GM21447 (cell line): ENCODE measurements around the gene MAP7.

Experiments
- ATAC-seq: cut with Tn5 transposase; IDR thresholded peaks from one replicate; pipeline ENCODE4 v1.9.1; 2021; ENCODE audit not compliant: unreplicated experiment

MAP7 gene

GRCh38 chr6:136566007-136566487, 15.8 kb upstream of the MAP7 start:
- ATAC-seq: no peak

DNA sequence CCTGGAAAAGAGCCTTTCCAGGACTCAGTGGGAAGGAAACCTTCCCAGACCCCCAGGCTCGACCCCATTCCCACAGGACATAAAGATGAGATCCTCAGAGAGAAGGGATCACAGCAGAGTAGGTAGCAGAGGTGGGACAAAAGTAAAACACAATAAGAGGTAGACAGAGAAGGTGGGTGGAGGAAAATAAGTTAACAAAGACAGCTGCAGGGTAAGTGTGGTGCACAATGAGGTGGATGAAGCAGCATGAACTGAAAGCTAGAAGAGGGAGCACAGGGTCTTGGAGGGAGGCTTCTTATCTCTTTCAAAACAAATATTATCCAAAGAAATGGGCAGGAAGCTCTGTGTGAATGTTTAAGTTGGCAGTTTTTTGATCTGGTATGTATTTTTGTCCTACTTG, 14.0 kb upstream of the MAP7 start:
- ATAC-seq: no peak

DNA sequence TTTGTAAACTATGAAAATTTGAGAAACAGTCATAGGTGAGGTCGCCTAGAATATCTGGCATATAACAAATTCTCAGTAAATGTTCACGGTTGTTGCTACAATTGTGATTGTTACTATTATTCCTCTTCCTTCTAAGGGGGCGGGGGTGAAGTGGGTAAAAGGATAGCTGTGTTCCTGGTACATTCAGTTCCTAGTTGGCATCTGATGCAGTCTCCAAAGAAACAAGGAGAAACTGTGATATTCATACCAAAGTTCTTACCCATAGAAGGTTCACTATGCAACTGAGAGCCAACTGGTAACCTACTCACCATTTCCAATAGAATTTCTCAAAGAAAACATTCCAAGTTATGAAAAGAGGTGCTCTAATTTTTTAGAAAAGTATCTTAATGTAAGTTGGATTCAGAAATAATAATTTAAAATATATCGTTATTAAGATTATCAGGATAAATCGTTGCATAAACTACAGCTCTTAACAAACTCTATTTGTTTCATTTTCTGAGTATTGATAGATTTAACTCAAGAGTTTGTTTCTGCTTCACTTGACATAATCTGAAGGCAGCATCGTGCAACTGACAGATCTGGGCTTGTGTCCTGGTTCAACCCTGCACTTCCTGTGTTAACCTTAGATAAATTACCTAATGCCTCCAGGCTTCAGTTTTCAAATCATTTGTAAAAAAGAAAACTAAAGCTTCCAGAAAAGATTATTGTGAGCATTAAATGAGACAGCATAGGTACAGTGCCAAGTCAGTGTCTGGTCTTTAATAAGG, 13.3 kb upstream of the MAP7 start:
- no peak for ATAC-seq

GRCh38 chr6:136562211-136562610, 12.0 kb upstream of the MAP7 start:
- ATAC-seq: no peak

DNA sequence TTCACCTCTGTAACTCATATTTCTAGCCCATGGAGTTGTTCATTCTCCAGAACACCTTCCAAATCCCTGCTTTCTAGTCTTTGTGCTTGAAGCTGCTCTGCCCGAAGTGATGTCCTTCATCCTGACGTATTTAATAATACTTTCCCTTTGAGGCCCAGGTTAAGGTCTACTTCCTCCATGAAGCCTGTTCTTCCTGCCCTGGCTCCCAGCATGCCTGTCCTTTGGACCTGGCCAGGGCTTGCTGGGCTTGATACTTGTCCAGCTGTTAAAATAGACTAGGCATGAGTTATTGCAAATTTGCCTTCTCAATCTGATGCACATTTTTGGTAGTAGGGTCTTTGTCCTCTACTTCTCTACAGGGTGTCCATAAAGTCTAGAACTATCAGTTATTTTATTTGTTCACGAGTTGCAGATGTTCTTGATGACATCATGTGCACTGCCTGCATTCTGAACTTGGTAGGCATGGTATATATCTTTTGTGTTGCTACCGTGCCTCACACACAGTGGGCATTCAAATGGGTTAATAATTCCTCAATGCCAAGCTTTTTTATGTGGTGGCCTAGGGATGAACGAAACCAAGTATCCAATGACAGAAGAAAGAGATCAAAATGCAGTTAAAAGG, 3.1 kb upstream of the MAP7 start:
- no peak for ATAC-seq

- ATAC-seq: no peak
Observed at GRCh38 chr6:136552054-136552453, 1.8 kb upstream of the MAP7 start.

- no peak for ATAC-seq
Observed at GRCh38 chr6:136551103-136551502, 881 bp upstream of the MAP7 start.

- ATAC-seq: peak; percentile 48
Observed at GRCh38 chr6:136550045-136550329, 235 bp downstream of the MAP7 start.

DNA sequence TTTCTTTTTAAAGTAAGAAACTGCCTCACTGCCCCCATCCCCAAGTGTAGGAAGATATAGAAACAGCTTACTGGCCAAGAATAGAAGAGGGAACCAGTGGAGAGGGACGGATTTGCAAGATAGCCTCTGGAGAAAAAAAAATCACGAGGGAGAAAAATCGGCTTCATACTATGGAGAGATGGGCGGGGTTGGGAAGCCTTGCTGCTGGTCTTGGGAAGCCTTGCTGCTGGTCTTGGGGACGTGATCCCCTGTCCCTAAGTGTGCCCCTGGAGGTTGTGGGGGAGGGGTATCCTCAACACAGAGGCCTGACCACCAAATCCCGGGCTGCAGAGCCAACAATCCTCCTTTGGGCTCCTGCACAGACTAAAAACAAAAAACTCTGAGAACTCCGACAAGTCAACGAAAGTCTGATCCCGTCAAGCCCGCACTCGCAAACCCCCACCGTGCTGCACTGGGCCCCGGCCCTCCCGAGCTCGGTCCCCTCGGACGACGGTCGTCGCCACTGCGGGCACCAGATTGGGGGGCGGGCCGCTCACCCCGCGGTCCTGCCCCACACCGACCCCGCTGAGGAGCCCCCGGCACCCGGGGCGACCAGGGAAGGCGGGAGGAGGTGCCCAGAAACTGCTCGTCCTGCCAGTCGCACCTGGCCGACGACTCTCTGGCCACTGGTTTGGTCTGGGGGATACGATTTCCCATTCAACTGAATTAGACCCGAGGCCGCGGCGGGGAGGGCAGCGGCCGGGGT, 750 bp downstream of the MAP7 start:
- ATAC-seq: no peak

DNA sequence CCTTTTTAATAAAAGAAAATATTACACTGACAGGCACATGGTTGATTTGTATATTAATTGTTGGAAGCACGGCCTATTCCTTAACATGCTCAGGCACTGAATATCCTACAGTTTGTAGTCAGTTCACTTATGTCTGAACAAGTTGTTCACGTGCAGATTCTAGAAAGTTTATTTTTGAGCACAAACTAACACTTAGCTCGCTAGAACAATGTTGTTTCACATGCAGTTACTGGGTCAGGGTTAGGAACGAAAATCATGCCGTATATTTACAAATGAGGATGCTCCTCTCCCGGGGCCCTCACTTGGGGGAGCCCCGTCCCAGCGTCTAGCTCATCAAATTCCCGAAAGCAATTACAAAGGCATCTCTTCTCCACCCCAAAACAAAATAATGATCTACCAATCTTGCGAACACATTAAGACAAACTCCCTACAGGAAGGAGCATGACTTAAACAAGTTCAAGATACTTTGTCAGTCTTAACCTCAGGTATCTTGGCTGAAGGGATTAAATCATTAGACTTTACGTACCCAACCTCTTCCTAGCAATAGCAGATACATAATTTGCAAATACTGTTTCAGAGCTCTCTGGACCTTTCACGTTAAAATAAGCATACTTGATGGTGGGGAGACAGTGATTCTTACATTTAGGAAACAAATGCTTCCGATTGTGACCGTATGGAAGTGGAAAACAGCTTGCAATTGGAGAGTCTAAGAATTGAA, 1.5 kb downstream of the MAP7 start:
- ATAC-seq: no peak

- ATAC-seq: no peak
Observed at GRCh38 chr6:136547871-136548270, 2.4 kb downstream of the MAP7 start.

- ATAC-seq: no peak
Observed at GRCh38 chr6:136547336-136547735, 2.9 kb downstream of the MAP7 start.

- no peak for ATAC-seq
Observed at GRCh38 chr6:136546331-136546730, 3.9 kb downstream of the MAP7 start.

DNA sequence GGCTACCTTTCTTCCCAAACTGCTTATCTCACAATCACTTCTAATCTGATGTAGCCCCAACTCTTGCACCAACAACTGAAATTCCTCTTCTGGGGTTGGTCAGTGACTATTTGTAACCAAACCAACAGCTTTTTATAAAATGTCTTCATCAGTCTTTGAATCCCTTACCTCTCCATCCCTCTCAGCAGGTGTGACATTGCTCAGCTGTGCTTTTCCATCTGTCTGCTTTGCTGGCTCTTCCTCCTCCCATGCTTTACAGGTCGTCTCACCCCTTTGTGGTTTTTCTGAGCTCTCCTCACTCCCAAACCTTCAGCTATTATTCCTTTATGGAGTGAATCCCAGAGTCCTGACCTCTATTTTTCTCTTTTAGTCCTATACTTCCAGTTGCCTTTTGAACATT, 5.9 kb downstream of the MAP7 start:
- ATAC-seq: no peak

- no peak for ATAC-seq
Observed at GRCh38 chr6:136541395-136541794, 8.8 kb downstream of the MAP7 start.

DNA sequence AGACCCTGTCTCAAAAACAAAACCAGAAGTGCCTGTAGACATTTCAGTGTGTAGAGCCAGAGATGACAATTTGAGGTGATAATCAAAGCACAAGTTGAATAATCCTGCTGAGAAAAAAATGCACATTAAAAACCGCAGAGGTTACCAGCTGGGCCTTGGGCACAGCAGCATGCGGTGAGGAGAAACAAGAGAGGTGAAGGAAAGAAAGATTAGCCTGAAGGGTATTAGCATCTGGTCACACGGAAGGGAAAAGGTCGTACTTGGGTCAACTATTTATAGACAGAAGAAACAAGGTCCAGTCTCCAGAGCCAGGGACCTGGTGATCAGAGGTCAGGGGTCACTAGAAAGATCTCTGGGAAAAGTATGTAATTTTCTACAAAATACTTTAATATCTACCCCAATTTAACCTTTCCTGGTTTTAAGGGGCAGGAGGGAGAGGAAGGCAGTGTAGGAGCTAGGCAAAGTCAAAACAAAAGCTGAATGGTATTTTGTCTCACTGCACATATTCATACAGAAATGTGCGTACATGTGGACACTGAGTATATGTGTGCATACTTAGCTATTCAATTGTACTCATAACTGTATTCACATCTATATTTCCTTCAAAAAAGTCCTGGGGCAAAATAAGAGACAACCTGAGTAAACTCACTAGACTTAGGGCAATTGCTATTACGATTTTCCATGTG, 10.1 kb downstream of the MAP7 start:
- ATAC-seq: no peak

- no peak for ATAC-seq
Observed at GRCh38 chr6:136538836-136539235, 11.4 kb downstream of the MAP7 start.

DNA sequence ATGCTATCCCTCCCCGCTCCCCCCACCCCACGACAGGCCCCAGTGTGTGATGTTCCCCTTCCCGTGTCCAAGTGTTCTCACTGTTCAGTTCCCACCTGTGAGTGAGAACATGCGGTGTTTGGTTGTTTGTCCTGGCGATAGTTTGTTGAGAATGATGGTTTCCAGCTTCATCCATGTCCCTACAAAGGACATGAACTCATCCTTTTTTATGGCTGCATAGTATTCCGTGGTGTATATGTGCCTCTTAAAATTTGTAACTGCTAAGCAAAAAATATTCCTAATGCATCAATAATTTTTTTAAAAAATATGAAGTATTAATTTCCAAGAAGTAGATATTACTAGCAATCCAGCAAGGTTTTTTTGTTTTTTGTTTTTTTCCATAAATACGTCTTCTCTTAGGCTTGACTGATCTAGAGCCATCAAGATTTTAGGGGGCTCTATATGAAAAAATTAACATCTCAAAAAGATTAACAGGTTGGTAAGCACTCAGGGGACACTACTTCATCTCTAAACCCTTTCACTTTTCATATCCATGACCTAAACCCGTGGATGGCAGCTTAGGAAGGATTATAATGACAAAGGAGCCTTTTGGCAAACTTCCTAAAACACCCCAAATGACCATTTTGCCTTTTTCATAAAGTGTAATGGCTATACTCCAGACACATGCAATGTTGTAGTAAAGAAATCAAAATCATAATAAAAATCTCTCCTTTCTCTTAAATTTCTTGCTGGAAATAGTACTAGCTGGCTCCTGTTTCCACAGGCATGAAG, 14.2 kb downstream of the MAP7 start:
- ATAC-seq: no peak

- no peak for ATAC-seq
Observed at GRCh38 chr6:136535017-136535765, 15.0 kb downstream of the MAP7 start.

DNA sequence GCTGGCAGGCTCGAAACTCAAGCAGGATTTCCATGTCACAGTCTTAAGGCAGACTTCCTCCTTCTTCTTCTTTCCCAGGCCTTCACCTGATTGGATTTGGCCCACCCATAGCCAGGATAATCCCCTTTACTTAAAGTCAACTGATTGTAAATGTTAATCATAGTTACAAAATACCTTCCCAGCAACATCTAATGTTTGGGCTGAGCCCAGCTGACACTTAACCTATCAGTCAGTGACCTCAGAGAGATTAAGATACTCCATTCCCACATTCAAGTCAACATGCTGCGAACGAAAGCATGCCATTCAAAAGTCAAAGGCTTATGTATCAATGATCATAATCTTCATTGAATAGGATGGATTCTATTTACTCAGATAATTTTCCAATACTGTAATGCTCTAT, 16.0 kb downstream of the MAP7 start:
- no peak for ATAC-seq
